ENCODE data around the gene ASCC3. TPM values are rescaled to one million over a fixed set of nuclear protein-coding genes. Genes with fewer than 3 reads are reported as not detected.

The ASCC3 gene
- total RNA-seq, 1 donor from 2014 or later: 57.9 TPM

GRCh38 chr6:100460650-100461204 is 420.4 kb downstream of the ASCC3 start:
- H3K27me3 Mint-ChIP-seq (ENCODE audit: unreplicated experiment): peaks cover 55% of the 10 kb centered on the region
- H3K4me3 Mint-ChIP-seq (ENCODE audit: unreplicated experiment): no peak overlapping the region
- H3K4me1 Mint-ChIP-seq (ENCODE audit: unreplicated experiment): peaks cover 28% of the 10 kb centered on the region
- no peak overlapping the region for H3K27ac Mint-ChIP-seq (ENCODE audit: unreplicated experiment)
- H3K9me3 Mint-ChIP-seq (ENCODE audit: unreplicated experiment): no peaks in the 10 kb centered on the region
- peak; percentile 80 for TF ChIP-seq CTCF (IDR thresholded peaks at IDR 0.05; ENCODE audit: unreplicated experiment)
- DNase-seq (ENCODE audit: low spot score): peak; percentile 64
- H3K36me3 Mint-ChIP-seq (ENCODE audit: low read depth, unreplicated experiment): no peaks in the 10 kb centered on the region

- H3K4me3 Mint-ChIP-seq (ENCODE audit: unreplicated experiment): no peak overlapping the region
- DNase-seq (ENCODE audit: low spot score): no peak
- TF ChIP-seq CTCF (IDR thresholded peaks at IDR 0.05; ENCODE audit: unreplicated experiment): no peak
- no peaks in the 10 kb centered on the region for H3K9me3 Mint-ChIP-seq (ENCODE audit: unreplicated experiment)
- no peaks in the 10 kb centered on the region for H3K36me3 Mint-ChIP-seq (ENCODE audit: low read depth, unreplicated experiment)
- H3K4me1 Mint-ChIP-seq (ENCODE audit: unreplicated experiment): peaks cover 35% of the 10 kb centered on the region
- H3K27ac Mint-ChIP-seq (ENCODE audit: unreplicated experiment): no peak overlapping the region
- H3K27me3 Mint-ChIP-seq (ENCODE audit: unreplicated experiment): peaks cover 56% of the 10 kb centered on the region
These were observed 421.4 kb downstream of the ASCC3 start for GRCh38 chr6:100459592-100460184.

- H3K4me1 Mint-ChIP-seq (ENCODE audit: unreplicated experiment): peaks cover 41% of the 10 kb centered on the region
- no peak overlapping the region for H3K4me3 Mint-ChIP-seq (ENCODE audit: unreplicated experiment)
- H3K36me3 Mint-ChIP-seq (ENCODE audit: low read depth, unreplicated experiment): no peaks in the 10 kb centered on the region
- no peak overlapping the region for H3K27ac Mint-ChIP-seq (ENCODE audit: unreplicated experiment)
- DNase-seq (ENCODE audit: low spot score): no peak
- H3K9me3 Mint-ChIP-seq (ENCODE audit: unreplicated experiment): no peaks in the 10 kb centered on the region
- no peak for TF ChIP-seq CTCF (IDR thresholded peaks at IDR 0.05; ENCODE audit: unreplicated experiment)
- H3K27me3 Mint-ChIP-seq (ENCODE audit: unreplicated experiment): peaks cover 57% of the 10 kb centered on the region
These were observed 422.1 kb downstream of the ASCC3 start for GRCh38 chr6:100458841-100459591.

All from endothelial cell (in vitro differentiated cells).